IPS-11a (cell line): Measurements from ENCODE around the gene ITPK1.

Experiments used
- H3K4me3 ChIP-seq: one replicate; pipeline ENCODE4 v1.5.1; 2013; ENCODE audit warnings: low read depth, low read length, control low read depth

ITPK1 gene

DNA sequence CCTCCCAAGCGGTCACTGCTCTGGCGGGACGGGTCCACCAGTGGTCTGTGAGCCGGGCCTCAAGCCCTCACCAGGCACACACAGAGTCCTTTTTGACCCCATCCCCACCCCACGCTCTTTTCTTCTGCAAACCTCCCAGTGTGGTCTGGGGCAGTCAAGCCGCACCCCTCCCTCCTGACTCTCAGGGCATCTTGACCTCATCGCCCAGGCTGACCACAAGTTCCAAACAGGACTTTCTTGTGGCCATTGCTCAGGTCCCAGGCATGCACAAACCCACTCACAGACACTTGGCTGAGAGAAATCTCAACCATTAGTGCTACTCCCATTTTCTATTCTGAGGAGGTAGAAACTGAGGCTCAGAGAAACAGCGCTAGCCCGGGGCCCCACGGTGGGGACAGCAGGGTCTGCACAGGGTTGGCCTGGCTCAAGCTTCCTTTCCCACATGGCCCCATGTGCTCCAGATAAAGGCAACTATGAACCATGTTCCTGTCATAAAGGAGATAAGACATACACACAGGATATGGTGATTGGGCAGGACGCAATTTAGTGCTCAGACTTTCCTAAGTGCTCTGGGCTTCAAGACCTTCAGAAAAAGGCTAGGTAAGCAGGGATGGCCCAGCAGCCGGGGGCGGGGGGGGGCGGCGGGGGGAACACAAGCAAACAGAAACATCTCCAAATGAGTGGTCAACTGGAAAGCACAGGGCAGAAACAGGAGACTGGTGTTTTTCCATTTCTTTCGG, 69.6 kb downstream of the ITPK1 start:
- H3K4me3 ChIP-seq, result no peak overlapping the region

DNA sequence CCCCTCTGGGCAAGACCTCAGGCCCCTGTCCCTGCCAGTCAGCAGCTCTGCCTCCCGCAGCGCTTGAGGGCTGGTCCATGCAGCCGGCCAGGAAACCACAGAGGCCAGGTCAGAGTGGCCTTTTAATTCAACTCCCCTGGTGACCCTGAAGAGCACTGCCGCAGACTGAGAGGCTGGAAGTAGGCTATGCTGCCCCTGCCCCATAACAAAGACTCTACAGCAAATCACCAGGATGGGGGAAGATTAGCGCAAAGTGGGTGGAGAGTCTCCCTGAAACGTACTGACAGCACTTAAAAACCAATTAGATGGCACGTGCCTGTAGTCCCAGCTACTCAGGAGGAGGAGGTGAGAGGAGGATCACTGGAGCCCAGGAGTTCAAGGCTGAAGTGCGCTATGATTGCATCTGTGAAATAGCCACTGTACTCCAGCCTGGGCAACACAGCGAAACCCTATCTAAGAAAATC, 70.5 kb downstream of the ITPK1 start:
- no peak overlapping the region for H3K4me3 ChIP-seq

DNA sequence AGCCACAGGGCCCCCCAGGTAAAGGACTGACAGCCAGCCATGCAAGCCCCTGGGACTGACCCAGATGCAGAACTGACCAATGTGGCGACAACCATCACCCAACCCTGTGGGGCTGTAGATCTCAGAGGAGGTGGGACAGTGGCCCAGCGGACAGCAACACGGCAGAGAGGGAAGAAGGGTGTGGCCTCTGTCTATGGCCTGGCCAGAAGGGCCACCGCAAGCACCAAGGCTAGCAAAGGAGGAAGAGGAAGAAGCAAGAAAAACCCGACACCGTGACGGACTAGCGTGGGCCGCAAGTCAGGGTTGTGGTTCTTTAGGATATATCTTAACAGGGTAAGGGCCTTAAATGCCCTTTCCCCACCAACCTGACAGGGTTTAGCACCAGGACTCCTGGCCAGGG, 71.2 kb downstream of the ITPK1 start:
- no peak overlapping the region for H3K4me3 ChIP-seq

DNA sequence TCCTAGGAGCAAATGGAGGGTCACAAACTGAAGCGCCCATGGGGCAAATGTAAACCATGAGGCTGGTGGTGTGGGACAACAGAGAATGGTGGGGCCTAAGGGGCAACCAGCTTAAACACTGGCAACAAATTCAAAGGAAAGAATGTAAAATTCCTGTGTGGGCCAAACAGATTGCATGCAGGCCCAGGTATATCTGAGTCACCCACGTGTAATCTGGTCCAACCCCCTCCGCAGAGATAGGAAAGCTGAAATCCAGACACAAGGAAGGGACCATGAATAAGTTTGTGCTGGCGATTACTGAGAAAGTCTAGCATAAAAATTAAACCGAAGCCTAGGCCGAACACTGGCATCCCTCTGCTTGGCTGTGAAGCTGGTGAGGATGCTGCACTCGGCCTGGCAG, 71.6 kb downstream of the ITPK1 start:
- no peak overlapping the region for H3K4me3 ChIP-seq

DNA sequence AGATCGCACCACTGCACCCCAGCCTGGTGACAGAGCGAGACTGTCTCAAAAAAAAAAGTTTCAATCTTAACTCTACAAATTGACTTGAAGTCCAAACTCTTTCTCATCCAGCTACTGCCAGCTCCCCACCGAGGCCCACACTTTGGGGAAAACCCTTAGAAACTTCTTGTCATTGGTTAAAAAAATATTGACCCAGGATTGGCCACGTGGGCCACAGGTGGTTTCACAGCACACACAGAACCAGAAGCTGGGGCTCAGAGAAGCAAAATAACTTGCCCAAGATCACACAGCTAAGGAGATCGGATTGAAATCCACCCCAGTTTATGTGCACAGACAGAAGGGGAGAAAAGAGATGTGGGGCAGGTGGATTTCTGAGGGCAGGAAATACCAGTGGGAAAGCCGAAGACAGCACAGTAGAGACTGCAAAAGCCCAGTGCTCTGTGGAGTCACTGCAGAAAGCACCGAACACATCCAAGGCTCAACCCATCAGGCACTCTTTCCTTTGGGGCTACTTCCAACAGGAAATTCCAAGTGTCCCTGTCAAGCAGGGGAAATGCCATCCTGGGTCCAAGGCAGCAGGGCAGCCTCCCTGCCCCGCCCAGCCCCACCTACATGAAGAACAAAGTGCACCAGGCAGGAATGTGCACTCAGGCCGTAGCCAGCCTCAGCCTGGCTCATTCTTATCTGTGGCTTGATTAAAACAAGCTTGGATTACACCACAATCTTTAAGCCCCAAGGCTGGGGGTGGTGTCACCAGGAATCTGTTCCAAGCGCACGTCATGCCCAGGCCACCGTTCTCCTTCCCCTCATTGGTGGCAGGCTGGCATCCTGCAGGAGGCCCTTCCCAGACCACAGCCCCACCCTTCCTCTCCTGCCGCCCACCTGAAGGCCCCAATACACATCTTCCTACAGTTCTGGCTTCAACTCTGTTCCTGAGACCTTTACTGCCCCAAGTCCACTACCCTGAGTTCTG, 72.5 kb downstream of the ITPK1 start:
- H3K4me3 ChIP-seq, result no peak overlapping the region

DNA sequence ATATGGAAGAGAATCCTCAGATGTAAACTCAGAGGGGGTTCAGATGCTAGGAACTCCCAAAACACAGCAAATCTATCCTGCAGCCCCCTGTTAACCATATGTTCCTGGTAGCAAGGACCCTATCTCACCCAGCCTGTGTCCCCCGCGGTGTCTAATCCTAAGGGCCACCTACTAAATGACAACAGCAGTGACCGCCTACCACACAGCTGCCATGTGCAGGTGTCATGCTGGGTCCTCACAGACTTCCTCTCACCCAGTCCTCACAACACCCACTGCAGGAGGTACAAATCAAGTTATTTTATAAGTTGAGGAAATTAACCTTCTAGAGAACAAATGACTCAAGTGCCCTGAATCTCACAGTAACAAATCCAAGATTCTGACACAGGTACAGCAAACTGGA, 73.9 kb downstream of the ITPK1 start:
- H3K4me3 ChIP-seq, result no peak overlapping the region

DNA sequence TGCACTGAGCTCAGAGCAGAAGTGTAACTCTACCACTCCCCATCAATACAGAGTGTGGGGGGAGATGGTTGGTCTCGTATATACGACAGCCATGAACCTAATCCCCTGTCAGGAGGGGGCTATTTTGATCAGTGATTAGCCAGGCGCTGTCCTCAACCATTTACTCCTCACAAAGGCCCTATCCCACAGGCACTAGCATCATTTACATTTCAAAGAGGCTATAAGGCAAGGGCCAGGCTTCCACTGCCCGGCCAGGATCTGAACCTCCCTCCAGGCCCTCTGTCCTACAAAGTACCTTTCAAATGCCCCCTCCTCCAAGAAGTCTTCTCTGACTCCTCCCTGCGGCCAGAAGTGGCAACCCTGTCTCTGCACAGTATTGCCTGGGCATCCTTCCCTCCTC, 74.7 kb downstream of the ITPK1 start:
- no peak overlapping the region for H3K4me3 ChIP-seq

DNA sequence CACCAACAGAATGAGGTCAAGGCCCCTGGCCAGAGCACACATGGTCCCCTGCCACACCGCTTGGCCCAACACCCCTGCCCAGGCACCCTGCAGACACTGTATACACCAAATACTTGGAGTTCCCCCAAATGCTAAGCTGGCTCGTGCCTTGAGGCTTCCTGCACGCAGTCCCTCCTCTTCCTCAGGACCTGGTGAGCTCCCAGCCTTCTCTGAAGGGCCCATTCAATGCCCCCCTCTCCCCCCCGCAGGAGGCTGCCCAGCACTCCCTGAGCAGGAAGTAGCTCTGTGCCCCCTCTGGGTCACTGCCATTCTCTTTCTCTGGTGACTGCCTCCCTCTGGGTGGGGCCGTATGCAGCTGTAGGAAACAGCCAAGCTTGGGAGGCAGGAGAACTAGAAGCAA, 75.3 kb downstream of the ITPK1 start:
- H3K4me3 ChIP-seq, result no peak overlapping the region

DNA sequence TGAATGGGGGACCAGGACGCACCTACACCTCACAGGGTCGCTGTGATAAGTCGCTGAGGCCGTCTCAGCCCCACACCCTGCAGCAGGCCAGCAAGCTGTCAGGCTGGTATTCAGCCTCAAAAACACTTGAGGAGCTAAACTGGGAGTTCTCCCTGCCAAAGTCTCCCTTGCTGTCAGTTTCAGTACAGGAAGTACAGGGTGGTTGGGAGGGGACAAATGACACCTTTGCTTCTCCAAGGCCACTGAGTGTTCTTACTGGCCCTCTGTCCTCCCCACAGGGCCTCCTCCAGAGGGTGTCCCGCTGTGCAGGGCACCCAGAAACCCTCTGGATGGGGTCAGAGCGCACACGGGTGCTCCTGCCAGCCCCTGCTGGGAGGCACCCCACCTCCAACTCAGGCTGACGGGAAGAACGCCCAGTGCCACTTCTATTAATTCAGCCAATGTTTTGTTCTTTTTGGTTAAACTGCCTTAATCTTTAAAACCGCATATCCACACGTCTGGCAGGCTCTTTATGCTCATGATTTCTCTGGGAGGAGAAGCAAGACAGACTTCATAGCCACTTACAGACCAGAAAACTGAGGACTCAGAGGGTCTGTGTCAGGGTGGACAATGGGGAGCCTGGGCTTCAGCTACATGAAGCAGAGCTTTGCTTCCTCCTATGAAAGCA, 75.9 kb downstream of the ITPK1 start:
- no peak overlapping the region for H3K4me3 ChIP-seq

DNA sequence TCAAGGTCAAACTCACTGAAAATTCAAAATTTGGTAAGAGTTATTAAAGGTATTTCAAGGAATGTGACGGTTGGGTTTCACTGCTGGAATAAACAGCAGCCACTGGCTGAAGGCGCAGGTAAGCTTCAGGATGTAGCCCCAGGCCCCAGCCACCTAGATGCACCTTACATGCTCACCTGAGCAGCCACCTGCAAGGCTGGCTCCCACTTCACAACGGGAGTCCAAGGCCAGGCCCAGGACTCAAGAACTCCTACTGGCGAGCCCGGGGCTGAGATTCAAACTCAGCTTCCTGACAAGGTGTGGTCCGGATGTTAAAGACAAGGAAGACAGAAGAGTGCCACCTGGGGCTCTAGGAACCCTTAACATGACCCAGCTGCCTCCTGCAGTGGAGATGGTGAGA, 78.4 kb downstream of the ITPK1 start:
- no peak overlapping the region for H3K4me3 ChIP-seq

DNA sequence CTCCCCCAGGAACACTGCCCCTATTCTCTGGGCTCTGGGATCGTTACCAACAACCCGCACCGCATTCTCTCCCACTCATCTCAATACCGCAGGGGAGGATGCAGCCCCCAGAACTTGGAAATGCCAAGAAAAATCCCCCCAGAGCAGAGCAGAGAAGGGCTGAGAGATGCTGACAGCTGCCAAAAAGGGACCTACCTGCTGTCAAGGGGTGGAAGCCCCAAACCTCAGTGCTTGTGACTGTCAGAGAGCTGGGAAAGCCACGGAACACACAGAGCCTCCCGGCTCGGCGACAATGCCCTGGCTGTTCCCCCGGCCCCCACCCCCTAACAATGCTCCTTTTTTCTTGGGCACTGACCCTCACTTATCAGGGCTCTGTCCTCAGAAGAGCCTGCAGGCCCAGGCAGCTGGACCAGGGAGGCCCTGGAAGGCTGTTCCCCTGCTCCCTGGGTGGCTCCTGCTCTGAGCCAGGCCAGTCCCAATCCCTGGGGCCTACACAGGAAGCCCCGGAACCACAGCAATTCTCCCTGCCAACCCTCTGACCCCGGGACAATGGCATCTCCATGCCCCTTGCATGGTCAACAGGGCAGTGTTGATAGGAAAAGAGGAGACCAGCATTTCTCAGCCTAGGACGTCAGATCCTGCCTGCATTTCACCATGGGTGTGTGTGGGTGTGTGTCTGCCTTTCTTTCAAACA, 78.9 kb downstream of the ITPK1 start:
- H3K4me3 ChIP-seq, result no peak overlapping the region

DNA sequence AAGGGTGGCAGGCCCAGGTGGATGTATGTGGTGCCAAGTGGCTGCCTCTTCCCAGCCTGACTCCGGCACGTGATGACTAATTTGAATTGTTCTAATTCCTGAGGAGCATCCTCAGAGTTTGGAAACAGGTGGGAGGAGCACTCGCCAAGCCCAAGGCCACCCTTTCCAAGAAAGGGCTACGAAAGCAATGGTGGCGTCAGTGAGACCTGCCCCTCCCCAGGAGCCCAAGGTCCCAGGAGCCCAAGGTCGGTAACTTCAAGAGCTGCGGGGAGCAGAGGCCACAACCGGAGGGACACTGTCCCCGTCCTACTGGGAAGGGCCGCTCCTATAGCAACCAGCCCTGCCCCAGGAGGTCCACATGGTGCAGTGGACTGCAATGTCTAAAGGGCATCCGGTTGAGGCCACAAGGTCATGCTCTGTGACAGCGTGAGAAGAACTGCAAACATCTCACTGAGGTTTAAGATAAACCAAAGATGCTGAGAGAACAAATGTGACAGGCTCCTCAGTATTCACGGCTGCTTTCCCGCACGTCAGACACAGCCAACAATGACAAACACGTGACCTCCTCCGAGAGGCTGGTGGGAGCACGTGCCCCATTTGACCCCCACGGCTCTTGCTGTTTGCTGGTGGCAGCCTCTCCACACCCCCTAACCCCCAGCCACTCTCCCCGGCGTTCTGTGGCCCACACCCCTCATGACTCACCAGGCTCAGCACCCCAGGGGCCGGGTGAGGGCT, 79.6 kb downstream of the ITPK1 start:
- H3K4me3 ChIP-seq, result no peak overlapping the region

DNA sequence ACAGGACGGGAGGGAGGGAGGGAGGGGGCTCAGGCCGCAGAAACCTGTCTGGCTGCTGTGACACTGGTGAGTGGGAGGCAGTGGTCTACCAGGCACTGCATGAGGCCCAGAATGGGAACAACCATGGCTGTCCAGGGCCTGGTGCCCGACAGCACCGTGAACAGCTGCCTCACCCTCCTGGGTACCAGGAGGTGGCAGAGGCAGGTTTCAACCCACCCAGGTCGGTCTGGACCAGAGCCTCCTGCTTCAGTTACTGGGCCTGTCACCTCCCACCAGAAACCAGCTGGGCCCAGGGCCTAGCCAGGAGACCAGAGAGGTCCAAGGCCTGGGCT, 80.2 kb downstream of the ITPK1 start:
- H3K4me3 ChIP-seq, result no peak overlapping the region

DNA sequence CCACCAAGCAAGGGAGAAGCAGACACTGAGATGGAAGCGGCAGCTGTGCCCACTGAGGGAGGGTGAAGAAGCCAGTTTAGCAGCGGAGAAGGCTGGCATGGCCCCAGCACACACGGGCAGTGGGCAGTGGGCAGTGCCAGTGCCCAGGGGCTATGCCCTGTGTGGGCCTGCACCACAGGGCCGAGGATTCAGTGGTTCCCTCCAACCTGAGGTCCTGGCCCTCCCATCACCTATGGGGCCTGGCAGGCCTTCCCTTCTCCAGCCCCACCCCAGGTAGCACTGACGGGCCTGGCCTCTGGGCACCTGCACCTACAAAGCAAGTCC, 81.1 kb downstream of the ITPK1 start:
- H3K4me3 ChIP-seq, result no peak overlapping the region

DNA sequence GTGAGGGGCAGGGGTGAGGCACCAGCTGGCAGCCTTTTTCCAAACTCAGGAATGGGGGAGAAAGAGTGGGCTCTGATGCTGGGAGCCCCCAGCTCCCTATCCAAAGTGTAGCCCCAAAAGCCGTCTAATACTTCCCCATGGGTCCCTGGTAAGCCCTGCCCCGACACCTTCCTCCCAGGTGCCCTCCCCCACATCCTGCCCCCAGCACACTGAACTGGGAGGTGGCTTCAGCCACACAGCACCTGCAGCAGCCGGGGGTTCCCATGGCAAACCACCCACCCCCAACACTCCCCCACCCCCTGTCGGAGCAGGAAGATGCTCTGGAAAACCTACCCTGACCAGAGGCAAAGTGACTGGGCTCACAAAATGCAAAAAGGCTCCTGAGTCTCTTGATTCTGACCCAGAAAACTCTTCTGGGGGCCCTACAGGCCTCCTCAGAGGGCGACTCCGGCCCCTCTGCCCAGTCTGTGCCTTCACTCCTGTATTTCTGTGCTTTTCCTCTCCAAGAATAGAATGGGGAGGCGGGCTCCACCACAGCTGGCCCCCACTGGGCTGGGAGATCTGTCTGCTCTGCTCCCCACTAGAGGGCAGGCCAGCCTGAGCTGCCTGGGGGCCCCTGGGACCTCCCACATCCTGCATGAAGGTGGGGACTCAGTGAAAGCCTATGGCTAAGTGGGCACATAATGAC, 81.6 kb downstream of the ITPK1 start:
- no peak overlapping the region for H3K4me3 ChIP-seq

DNA sequence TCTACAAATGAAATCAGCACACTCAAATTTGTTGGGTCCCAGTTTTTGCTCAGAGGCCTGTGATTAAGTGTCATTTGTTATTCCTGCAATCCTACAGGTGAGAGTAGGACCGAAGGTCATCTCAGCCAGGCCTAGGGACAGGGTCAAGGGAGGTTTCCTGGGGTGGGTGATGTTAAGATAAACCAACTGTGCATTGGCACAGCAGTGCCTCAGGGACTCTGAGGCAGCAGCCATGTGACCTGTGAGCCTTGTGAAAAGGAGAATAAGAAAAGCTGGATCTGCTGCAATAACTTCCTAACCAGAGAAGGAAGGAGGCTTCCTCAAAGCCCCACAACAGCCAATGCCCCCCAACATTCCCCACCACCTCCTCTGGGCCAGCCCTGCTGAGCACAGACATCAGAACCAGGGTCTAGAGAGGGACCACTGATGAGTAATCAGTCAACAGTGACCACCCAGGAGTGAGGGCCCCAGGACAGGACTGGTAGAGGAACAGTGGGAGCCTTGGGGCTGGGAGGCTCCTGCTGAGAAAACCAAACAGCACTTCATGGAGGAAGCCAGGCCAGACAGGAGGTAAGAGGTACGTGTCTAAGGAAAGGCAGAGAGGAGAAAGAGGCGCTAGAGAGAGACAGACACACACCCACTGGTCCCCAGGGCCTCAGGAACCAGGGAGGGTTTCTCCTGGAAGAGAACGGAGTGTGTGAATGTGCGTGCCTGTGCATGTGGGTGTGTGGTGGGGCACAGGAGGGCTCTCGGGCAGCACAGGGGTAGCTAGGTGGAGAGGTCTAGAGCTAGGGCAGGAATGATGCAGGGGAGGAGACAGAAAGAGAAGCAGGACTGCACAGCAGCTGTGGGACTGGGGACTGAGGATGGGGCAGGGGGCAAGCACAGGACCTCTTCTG, 82.4 kb downstream of the ITPK1 start:
- no peak overlapping the region for H3K4me3 ChIP-seq

DNA sequence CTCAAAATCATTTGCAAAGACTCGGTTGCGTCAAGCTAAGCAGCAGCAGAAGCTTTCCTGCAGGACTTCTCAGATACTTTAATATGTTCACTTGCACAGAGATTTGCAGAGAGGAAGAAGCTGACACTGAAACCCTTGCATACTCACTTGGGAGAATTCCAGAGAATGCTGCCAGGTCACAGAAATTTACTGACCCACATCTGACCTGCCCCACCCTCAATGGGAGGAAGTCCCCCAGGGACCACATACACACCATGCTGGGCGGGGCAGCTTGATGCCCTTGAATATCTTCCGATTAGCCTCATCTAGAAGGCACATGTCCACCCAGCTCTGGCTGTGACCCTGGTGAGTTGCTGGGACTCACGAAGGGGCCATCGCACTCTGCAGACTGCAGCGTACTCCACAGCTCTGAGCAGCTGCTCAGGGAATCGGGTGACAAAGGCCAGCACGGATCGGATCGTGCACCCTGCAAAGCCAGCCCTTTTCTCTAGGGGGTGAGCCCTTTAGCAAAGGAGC, 83.2 kb downstream of the ITPK1 start:
- no peak overlapping the region for H3K4me3 ChIP-seq

DNA sequence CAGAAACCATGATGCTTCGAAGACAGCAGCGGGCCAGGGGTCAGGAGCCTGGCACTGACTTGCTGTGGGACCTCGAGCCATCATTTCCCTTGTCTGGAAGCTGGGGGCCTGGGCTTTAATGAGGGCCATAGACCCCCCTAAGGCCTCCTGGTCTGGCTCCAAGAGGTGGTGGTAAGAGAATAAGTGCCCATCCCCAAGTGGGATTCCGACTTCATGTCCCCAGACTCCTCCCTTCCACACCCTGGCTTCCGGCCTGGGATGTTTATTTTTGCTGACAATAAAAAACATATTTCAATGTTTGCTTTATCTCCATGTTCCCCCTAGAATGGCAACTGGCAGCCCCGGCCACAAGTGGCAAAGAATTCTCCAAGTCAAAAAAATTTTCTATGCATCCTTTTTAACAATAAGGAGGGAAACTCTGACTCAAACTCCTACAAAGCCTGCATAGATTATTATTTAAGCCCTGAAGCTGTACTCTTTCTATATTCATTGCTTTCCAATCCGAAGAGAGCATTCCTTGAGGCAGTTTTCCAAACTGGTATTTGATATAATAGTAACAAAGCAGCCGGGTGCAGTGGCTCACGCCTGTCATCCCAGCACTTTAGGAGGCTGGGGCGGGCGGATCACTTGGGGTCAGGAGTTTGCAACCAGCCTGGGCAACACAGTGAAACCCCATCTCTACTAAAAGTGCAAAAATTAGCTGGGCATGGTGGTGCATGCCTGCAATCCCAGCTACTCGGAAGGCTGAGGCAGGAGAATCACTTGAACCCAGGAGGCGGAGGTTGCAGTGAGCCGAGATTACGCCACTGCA, 84.0 kb downstream of the ITPK1 start:
- H3K4me3 ChIP-seq, result no peak overlapping the region
